Measurements from ENCODE around the gene FERD3L.

- TF ChIP-seq CTCF (IDR thresholded peaks at IDR 0.05) (no peak), SIN3A (IDR thresholded peaks at IDR 0.05; ENCODE audit: borderline replicate concordance, insufficient read depth, low read depth, low read length) (no peak), REST (IDR thresholded peaks at IDR 0.05; ENCODE audit: insufficient read depth in 1 of 2, low read depth in 2 of 2, low read length in 1 of 2) (no peak)
These were observed 31.2 kb downstream of the FERD3L start for GRCh38 chr7:19113855-19114550.

All from Panc1 (cell line).